Esophagus mucosa (tissue), 1 donor: ENCODE results near the gene CSE1L. TPM values are rescaled to one million over a fixed set of nuclear protein-coding genes. Genes with fewer than 3 reads are reported as not detected.
A peak's percentile ranks its signal among the peaks of the same experiment; 100 is the strongest.
"Not testable (repeated sequence)": the region's sequence is repeated elsewhere in the genome, so short reads cannot be mapped to it uniquely, and the experiment has no call there.

Experiments used
- ATAC-seq: fragments of 200-7000 bp; cut with Tn5 transposase; one replicate; pipeline ENCODE4 v1.9.1; 2020
- total RNA-seq: library from RNA; stranded (reverse); gene quantifications from one replicate; pipeline ENCODE4 v1.2.4, GENCODE V29; 2023
- donor health status: DM: yes; HTN: yes; CAD: no.

Gene CSE1L
- total RNA-seq = 62.2 TPM

DNA sequence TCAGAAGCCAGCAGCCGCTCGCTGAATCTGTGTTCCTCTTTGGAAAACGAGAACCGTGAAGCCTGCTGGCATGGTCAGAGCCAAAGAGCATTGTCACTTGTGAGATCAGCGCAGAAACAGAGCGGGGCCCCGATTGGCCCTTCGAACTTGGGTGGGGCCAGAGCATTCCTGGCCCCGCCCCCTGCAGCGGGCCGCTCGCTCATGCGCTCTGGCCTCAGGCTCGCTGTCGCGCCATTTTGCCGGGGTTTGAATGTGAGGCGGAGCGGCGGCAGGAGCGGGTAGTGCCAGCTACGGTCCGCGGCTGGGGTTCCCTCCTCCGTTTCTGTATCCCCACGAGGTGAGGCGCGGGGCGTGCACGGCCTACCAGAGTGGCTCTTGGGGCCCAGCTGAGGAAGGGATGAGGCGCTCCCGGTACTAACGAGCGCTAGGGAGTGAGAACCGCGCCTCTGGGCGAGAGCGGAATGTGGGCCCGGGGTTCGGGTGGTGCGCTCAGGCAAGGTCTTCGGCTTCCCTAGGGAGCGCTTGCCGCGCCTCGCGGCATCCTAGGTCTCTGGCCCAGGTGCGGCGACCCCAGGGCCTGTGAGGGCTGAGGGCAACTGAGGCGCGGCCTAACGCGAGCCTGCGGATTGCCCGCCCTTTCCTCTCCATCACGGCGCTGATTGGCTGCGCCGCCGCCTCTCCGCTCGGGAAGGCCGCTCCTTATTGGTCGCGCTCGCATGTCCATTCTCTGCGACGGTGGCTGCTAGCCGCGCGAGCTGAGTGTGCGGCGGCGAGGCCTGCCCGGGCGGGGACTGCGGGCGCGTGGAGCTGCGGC is at the start of gene CSE1L:
TSS of gene CSE1L (plus strand) at position 226 of the 814 bp plus-strand sequence. CDS start 12,152 bp downstream, outside the sequence.
- ATAC-seq = peak; percentile 96

- ATAC-seq = peak; percentile 85
These were observed 45.9 kb upstream of the CSE1L start for GRCh38 chr20:48999890-49000870.

GRCh38 chr20:49001741-49002140 is 44.4 kb upstream of the CSE1L start:
- ATAC-seq = no peak

GRCh38 chr20:49006446-49006980 is 39.6 kb upstream of the CSE1L start:
- ATAC-seq = no peak

DNA sequence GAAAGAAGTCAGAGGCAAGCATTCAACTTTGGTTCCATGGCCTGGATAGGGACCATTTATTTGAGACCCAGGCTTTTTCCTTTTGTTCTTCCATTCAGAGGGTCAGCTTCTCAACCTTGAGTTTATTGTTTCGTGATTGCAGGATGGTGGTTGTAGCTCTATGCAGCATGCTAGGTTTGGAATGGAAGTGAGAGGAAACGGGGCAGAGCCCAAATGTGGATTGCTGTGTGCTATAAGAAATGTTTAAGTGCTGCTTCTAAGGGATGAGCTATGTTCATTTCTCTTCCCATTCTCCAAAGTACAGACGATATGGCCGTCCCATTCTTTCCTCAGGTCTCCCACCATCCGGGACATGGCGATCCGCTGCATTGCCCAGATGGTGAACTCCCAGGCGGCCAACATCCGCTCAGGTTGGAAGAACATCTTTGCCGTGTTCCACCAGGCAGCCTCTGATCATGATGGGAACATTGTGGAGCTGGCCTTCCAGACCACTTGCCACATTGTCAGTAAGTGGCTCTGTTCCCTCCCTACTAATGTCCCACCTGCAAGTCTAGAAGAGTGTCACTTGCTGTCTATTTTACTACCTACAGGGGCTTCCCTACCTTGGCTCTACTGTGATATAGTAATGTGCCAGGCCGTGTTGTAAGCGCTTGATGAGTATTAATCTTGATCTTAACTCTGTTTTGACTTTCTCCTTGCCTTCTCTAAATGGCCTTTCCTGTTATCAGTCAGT is 36.0 kb upstream of the CSE1L start:
- ATAC-seq = no peak

DNA sequence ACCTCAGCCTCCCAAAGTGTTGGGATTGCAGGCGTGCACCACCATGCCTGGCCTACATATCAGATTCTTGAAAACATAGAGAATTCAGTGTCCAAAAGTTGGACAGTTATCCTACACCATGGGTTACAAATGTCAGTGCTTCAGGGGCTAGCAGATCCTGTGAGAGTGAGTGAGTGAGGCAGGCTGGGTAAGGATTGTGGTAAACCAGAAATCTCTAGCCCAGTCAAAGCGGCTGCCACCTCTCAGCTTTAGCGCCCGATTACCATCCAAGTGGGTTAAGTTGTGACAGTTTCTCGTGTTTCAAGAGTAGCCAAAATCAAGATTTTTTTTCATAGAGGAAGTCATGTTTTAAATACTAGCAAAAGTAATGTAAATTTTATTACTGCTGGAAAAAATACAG is 21.9 kb upstream of the CSE1L start:
- ATAC-seq = no peak

GRCh38 chr20:49028177-49028576 is 17.9 kb upstream of the CSE1L start:
- not testable (repeated sequence) for ATAC-seq

GRCh38 chr20:49028684-49029083 is 17.4 kb upstream of the CSE1L start:
- no peak for ATAC-seq

GRCh38 chr20:49029203-49029602 is 16.9 kb upstream of the CSE1L start:
- no peak for ATAC-seq

DNA sequence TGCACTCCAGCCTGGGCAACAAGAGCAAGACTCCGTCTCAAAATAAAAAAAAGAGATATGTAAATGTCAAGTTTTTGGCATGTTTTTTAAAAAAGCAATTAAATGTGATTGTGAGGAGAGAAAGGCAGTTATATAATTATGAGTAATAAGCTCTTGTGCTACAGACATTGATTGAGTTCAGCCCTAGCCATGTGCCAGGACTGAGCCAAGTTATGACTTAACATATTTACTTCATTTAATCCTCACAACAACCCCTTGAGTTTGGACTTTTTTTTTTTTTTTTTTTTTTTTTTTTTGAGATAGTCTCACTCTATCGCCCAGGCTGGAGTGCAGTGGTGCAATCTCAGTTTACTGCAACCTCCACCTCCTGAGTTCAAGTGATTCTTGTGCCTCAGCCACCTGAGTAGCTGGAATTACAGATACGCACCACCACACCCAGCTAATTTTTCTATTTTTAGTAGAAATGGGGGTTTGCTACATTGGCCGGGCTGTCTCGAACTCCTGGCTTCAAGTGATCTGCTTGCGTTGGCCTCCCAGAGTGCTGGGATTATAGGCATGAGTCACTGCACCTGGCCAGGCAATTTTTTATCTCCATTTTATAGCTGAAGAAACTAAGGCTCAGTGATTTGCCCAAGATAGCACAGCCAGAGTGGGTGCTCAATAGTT is 15.0 kb upstream of the CSE1L start:
- no peak for ATAC-seq

- no peak for ATAC-seq
These were observed 13.7 kb upstream of the CSE1L start for GRCh38 chr20:49032455-49032854.

- no peak for ATAC-seq
These were observed 11.9 kb upstream of the CSE1L start for GRCh38 chr20:49034070-49034732.

GRCh38 chr20:49037962-49038387 is 8.1 kb upstream of the CSE1L start:
- no peak for ATAC-seq

- ATAC-seq = no peak
These were observed 6.3 kb upstream of the CSE1L start for GRCh38 chr20:49039854-49040253.

DNA sequence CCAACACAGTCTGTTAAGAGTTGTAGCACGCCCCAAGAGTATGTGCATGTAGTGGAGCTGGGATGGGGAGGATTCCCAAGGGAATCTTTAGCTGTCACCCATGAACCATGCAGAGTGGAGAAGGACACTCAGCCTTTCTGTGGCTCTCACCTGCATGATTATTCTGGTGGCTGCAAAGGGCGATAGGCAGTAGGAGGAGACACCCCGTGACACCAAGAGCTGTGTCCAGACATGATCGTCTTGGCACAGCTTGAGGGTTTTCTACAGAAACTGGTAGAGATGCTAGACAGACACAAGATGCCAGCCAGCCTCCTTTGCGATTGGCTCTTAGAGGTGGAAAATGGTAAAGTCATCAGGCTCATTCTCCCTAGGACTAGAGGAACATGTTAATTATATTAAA is 3.1 kb upstream of the CSE1L start:
- ATAC-seq = peak; percentile 16

DNA sequence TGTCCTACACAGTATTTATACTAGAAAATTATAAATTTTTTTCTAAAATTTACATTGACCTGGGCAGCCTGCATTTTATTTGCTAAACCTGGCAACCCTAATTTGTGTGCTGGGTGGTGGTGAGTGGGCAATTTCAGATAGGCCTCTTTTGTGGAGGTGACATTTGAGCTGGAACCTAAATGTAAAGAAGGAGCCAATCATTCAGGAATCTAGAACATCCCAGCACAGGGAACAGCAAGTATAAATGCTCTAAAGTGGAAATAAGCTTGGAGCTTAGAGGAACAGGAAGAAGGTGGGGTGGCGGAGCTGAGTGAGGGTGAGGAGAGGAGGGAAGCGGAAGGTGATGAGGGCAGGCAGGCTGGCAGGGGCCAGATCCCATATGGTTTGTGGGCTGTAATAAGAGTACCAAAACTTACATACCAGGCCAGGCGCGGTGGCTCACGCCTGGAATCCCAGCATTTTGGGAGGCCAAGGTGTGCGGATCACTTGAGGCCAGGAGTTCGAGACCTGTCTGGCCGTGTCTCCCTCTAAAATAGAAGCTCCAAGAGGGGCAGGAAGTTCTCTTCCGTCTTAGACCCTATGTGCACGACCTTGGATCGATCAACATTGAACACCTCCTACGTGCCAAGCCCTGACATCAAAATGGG is 549 bp upstream of the CSE1L start:
- ATAC-seq = no peak

GRCh38 chr20:49052334-49052733 is 6.2 kb downstream of the CSE1L start:
- no peak for ATAC-seq

DNA sequence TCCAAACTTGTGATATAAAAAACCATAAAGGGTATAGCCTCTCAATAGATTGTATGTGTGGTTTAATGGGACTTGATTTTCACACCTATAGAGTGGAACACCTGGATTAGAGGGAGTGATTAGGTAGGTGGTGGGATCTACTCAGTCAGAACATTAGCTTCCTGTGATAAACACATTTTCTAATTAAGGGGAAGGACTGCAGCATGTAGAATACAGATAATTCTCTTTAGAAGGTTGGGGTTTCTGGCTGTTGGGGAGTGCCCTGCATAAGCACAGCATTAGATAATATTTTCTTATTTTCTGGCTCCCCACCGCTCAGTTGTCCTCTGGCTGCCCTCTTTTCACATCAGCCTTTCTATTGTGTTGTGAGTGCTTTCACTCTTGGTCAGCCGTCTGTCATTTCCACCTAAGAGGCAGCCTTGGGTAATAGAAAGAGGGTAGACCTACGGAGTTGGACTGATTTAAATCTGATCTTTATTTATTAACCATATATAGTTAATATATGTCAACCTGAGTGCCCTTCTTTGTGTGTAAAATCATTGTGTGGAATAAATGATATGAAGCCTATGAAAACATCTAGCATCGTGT is 8.0 kb downstream of the CSE1L start:
- ATAC-seq = no peak

DNA sequence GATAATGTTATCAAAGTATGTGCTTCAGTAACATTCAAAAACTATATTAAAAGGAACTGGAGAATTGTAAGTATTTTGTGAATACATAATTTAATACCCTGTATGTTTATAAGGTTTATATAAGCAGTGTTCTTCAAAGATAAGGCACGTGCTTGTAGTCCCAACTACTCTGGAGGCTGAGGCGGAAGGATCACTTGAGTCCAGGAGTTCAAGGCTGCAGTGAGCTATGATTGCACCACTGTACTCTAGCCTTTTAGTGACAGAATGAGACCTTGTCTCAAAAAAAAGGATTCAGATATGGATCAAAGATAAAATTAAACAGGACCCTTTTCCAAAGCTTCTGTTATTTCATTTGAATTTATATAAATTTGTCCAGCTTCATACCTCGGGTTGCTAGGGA is 17.2 kb downstream of the CSE1L start:
- no peak for ATAC-seq

DNA sequence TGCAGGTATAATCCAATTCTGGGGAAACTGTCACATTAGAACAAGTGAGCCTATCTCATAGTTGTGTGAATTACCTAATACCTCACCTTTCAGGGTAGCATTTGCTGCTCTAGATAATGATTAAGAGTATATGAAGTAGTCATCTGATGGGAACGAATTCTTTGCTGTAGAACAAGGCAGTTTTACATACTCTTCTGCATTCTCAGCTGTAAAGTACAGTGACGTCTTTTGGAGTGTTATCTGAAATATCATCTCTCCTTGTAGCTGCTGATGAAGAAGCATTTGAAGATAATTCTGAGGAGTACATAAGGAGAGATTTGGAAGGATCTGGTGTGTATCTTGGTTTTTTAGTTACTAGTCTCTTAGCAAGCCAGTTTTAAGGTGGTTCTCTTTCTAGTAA is 28.4 kb downstream of the CSE1L start:
- ATAC-seq = no peak
